SK-N-MC (cell line): ENCODE results near the gene RUNX1.

Experiments used
- EZH2 ChIP-seq: fragments of 200-600 bp; sonication (generic); IDR thresholded peaks from one replicate; pipeline ENCODE4 v1.6.1; 2017; ENCODE audit warnings: antibody characterized with exemption
- FOXP2 ChIP-seq: optimal IDR thresholded peaks from 2 replicates; pipeline ENCODE3; 2011; ENCODE audit warnings: mild to moderate bottlenecking, moderate library complexity; ENCODE audit not compliant: insufficient read depth; ENCODE audit errors: extremely low read length, control extremely low read depth
- POLR2AphosphoS5 ChIP-seq: IDR thresholded peaks from 2 replicates; pipeline ENCODE4 v1.6.1; 2012; ENCODE audit warnings: mild to moderate bottlenecking, low read depth, low read length, borderline replicate concordance

GRCh38 chr21:34899302-34899701 is 149.8 kb downstream of the RUNX1 start:
- TF ChIP-seq EZH2 (no peak), POLR2AphosphoS5 (no peak), FOXP2 (no peak)
